H1 (cell line): ENCODE data around the gene URM1. TPM values are rescaled to one million over a fixed set of nuclear protein-coding genes. Genes with fewer than 3 reads are reported as not detected.

Source experiments
- CTCF ChIA-PET: fragments of 300-600 bp; sonication (Branson Sonifier 250); formaldehyde crosslinking; loops from one replicate; lab custom pipeline; 2021; ENCODE audit not compliant: partially characterized antibody; lab: Charles Lee
- POLR2A ChIA-PET: fragments of 300-600 bp; sonication (Branson Sonifier 250); formaldehyde crosslinking; loops from one replicate; lab custom pipeline; 2021; ENCODE audit warnings: inconsistent platforms; ENCODE audit not compliant: partially characterized antibody; lab: Charles Lee
- DNase-seq, 2 experiments: peaks; one replicate each; pipeline versions ENCODE4 v3.0.0 to v3.0.0-alpha.2; 2010 to 2022; ENCODE audit warnings: low spot score in 2 of 2, low read depth in 1 of 2, mixed read lengths in 1 of 2
- FAIRE-seq: peaks from 2 replicates; lab custom pipeline; 2011; peaks lifted over from hg19 to GRCh38; lab: Jason Lieb, UNC
- H2AFZ ChIP-seq: 2 replicates; pipeline ENCODE4 v1.8.1; 2012; ENCODE audit warnings: low read length, inconsistent platforms
- H2AK5ac ChIP-seq: 2 replicates; pipeline ENCODE4 v1.6.1; 2013; ENCODE audit warnings: low read depth, low read length
- H2BK120ac ChIP-seq: replicated peaks from 2 replicates; pipeline ENCODE3; 2013; ENCODE audit warnings: low read depth, low read length, inconsistent platforms
- H2BK12ac ChIP-seq: 2 replicates; pipeline ENCODE4 v1.6.1; 2013; ENCODE audit warnings: low read depth, low read length
- H2BK15ac ChIP-seq: 2 replicates; pipeline ENCODE4 v1.6.1; 2013; ENCODE audit warnings: low read length
- H2BK20ac ChIP-seq: 2 replicates; pipeline ENCODE4 v1.6.1; 2013; ENCODE audit warnings: low read length
- H2BK5ac ChIP-seq: 2 replicates; pipeline ENCODE4 v1.6.1; 2013; ENCODE audit warnings: low read depth, low read length
- H3K14ac ChIP-seq: 2 replicates; pipeline ENCODE4 v1.6.1; 2013; ENCODE audit warnings: inconsistent platforms; ENCODE audit not compliant: insufficient read length
- H3K18ac ChIP-seq: 2 replicates; pipeline ENCODE4 v1.6.1; 2013; ENCODE audit warnings: low read length; ENCODE audit errors: extremely low read depth
- H3K23ac ChIP-seq: 2 replicates; pipeline ENCODE4 v1.6.1; 2013; ENCODE audit warnings: inconsistent platforms; ENCODE audit not compliant: insufficient read length
- H3K23me2 ChIP-seq: 2 replicates; pipeline ENCODE4 v1.6.1; 2013; ENCODE audit warnings: low read depth, low read length
- H3K27ac ChIP-seq: 2 replicates; pipeline ENCODE4 v1.6.1; 2011; ENCODE audit warnings: low read depth, low read length, inconsistent platforms
- H3K27me3 ChIP-seq, 4 experiments: replicated peaks in 1 of 4; 1 replicate in 1 of 4; 2 replicates in 3 of 4; pipeline versions ENCODE4 v1.6.1 to v1.8.1; 2011 to 2013; ENCODE audit warnings: low read length in 3 of 4, mild to moderate bottlenecking in 3 of 4, inconsistent platforms in 2 of 4, mixed read lengths in 2 of 4, moderate library complexity in 1 of 4; ENCODE audit not compliant: control insufficient read depth in 3 of 4, insufficient read depth in 3 of 4; ENCODE audit errors: extremely low read depth in 1 of 4
- H3K36me3 ChIP-seq, 4 experiments: 2 replicates each; pipeline versions ENCODE4 v1.6.1 to v1.8.1; 2011 to 2013; ENCODE audit warnings: mild to moderate bottlenecking in 4 of 4, low read length in 3 of 4, moderate library complexity in 2 of 4, control low read depth in 1 of 4, inconsistent platforms in 1 of 4; ENCODE audit not compliant: insufficient read depth in 4 of 4, control insufficient read depth in 2 of 4
- H3K4ac ChIP-seq: replicated peaks from 2 replicates; pipeline ENCODE3; 2013; ENCODE audit warnings: low read length, low read depth, mixed read lengths, inconsistent platforms; ENCODE audit not compliant: insufficient read length
- H3K4me1 ChIP-seq, 4 experiments: replicated peaks in 1 of 4; 1 replicate in 1 of 4; 2 replicates in 3 of 4; pipeline versions ENCODE4 v1.6.1 to v1.8.1; 2011 to 2013; ENCODE audit warnings: low read length in 3 of 4, inconsistent platforms in 2 of 4, mixed read lengths in 1 of 4; ENCODE audit not compliant: insufficient read depth in 4 of 4, control insufficient read depth in 3 of 4
- H3K4me2 ChIP-seq, 2 experiments: 2 replicates each; pipeline versions ENCODE4 v1.6.1 to v1.8.1; 2011 to 2013; ENCODE audit warnings: low read depth in 2 of 2, low read length in 2 of 2, control low read depth in 1 of 2, inconsistent platforms in 1 of 2, mild to moderate bottlenecking in 1 of 2; ENCODE audit not compliant: insufficient read depth in 1 of 2
- H3K4me3 ChIP-seq, 4 experiments: fragments of 200-600, 300-600 bp in 1 of 4; sonication (generic), shearing (Covaris generic), sonication (Bioruptor Twin) in 1 of 4; 2 replicates each; pipeline versions ENCODE4 v1.5.1 to v1.8.1; 2011 to 2016; ENCODE audit warnings: low read length in 4 of 4, low read depth in 3 of 4, control low read depth in 2 of 4, inconsistent platforms in 2 of 4, mild to moderate bottlenecking in 2 of 4, mixed read lengths in 1 of 4, moderate library complexity in 1 of 4; ENCODE audit not compliant: insufficient read depth in 2 of 4; ENCODE audit errors: extremely low read depth in 1 of 4
- H3K56ac ChIP-seq: replicated peaks from 2 replicates; pipeline ENCODE3; 2013; ENCODE audit warnings: low read depth, mild to moderate bottlenecking, mixed read lengths, low read length, inconsistent platforms; ENCODE audit not compliant: insufficient read length
- H3K79me1 ChIP-seq: 2 replicates; pipeline ENCODE4 v1.6.1; 2013; ENCODE audit warnings: low read depth, low read length, control low read depth
- H3K79me2 ChIP-seq, 2 experiments: 2 replicates each; pipeline versions ENCODE4 v1.6.1 to v1.8.1; 2012 to 2013; ENCODE audit warnings: low read length in 2 of 2, mild to moderate bottlenecking in 2 of 2, inconsistent platforms in 1 of 2; ENCODE audit not compliant: insufficient read depth in 2 of 2, control insufficient read depth in 1 of 2
- H3K9ac ChIP-seq, 4 experiments: replicated peaks in 1 of 4; 1 replicate in 1 of 4; 2 replicates in 3 of 4; pipeline versions ENCODE4 v1.6.1 to v1.8.1; 2011 to 2013; ENCODE audit warnings: low read depth in 3 of 4, low read length in 3 of 4, control low read depth in 2 of 4, mild to moderate bottlenecking in 2 of 4, moderate library complexity in 2 of 4, inconsistent platforms in 1 of 4; ENCODE audit errors: extremely low read depth in 1 of 4
- H3K9me3 ChIP-seq, 2 experiments: 2 replicates each; pipeline versions ENCODE4 v1.6.1 to v1.8.1; 2012 to 2013; ENCODE audit warnings: mild to moderate bottlenecking in 2 of 2, moderate library complexity in 2 of 2, control low read depth in 1 of 2, inconsistent platforms in 1 of 2, low read depth in 1 of 2, low read length in 1 of 2, mixed read lengths in 1 of 2; ENCODE audit not compliant: insufficient read depth in 2 of 2
- H4K20me1 ChIP-seq, 2 experiments: replicated peaks in 1 of 2; 2 replicates each; pipeline versions ENCODE3 to v1.8.1; 2011 to 2013; ENCODE audit warnings: inconsistent platforms in 2 of 2, low read length in 2 of 2, mild to moderate bottlenecking in 1 of 2; ENCODE audit not compliant: insufficient read depth in 2 of 2, control insufficient read depth in 1 of 2
- H4K5ac ChIP-seq: 2 replicates; pipeline ENCODE4 v1.6.1; 2013; ENCODE audit warnings: low read length, low read depth, mixed read lengths, inconsistent platforms; ENCODE audit not compliant: insufficient read length
- H4K8ac ChIP-seq: 2 replicates; pipeline ENCODE4 v1.8.0; 2013; ENCODE audit warnings: mild to moderate bottlenecking, moderate library complexity, low read length, inconsistent platforms; ENCODE audit not compliant: insufficient read depth; ENCODE audit errors: extremely low read depth
- H4K91ac ChIP-seq: replicated peaks from 2 replicates; pipeline ENCODE3; 2013; ENCODE audit warnings: low read length, mixed read lengths, inconsistent platforms; ENCODE audit not compliant: insufficient read length
- ASH2L ChIP-seq: fragments of 200-600, 300-600 bp; sonication (generic); IDR thresholded peaks from one replicate; pipeline ENCODE4 v1.7.1; 2017; ENCODE audit warnings: low read length
- FOSL1 ChIP-seq: IDR thresholded peaks from 2 replicates; pipeline ENCODE4 v1.6.1; 2011; ENCODE audit warnings: mild to moderate bottlenecking, low read depth, low read length, moderate library complexity; ENCODE audit not compliant: insufficient read depth
- KDM5A ChIP-seq: fragments of 200-600 bp; IDR thresholded peaks from 2 replicates; pipeline ENCODE4 v1.7.1; 2012; ENCODE audit warnings: mild to moderate bottlenecking, low read length, inconsistent platforms, mixed read lengths
- RFX5 ChIP-seq: IDR thresholded peaks from 2 replicates; pipeline ENCODE4 v1.6.1; 2011; ENCODE audit warnings: low read depth, low read length, improper control_type of control experiment, borderline replicate concordance
- SIRT6 ChIP-seq: IDR thresholded peaks from one replicate; pipeline ENCODE4 v1.7.1; 2012; ENCODE audit warnings: low read length, inconsistent platforms
- SP1 ChIP-seq: IDR thresholded peaks from 2 replicates; pipeline ENCODE4 v1.6.1; 2011; ENCODE audit warnings: low read depth, low read length
- SP2 ChIP-seq: IDR thresholded peaks from 2 replicates; pipeline ENCODE4 v1.6.1; 2012; ENCODE audit warnings: mild to moderate bottlenecking, low read length, inconsistent platforms
- TAF1 ChIP-seq: IDR thresholded peaks from 2 replicates; pipeline ENCODE4 v1.6.1; 2011; ENCODE audit warnings: mild to moderate bottlenecking, low read depth, low read length
- WGBS, 2 experiments: shearing (Covaris generic) in 1 of 2; methylation state at CpG; one replicate each; pipeline versions ENCODE4 v1.1.6 to v1.1.7; 2013 to 2015; ENCODE audit warnings: low lambda C conversion rate in 2 of 2, mixed read lengths in 2 of 2, inconsistent platforms in 1 of 2, low coverage in 1 of 2, missing lambda C conversion rate in 1 of 2; ENCODE audit not compliant: insufficient replicate concordance in 2 of 2, insufficient coverage in 1 of 2, insufficient read length in 1 of 2; ENCODE audit errors: extremely low coverage in 1 of 2, missing lambda C conversion rate in 1 of 2; 5-methylcytosine and 5-hydroxymethylcytosine counted together
- polyA plus RNA-seq, 7 experiments: library from polyadenylated mRNA; depleted of rRNA in 3 of 7; stranded (reverse) in 5 of 7; unstranded in 2 of 7; fragments of >200 nt in 5 of 7; fragments of 200-250 nt in 2 of 7; gene quantifications; 1 replicate in 5 of 7; 2 replicates in 1 of 7; 4 replicates in 1 of 7; pipeline versions ENCODE4 v1.2.1 to v1.2.3, GENCODE V29; 2011 to 2013; ENCODE audit warnings: missing spikeins in 2 of 7, mixed read lengths in 2 of 7
- total RNA-seq: library from RNA; stranded (reverse); fragmentation: NEBNext Ultra II Directional; extraction: Animal tissue kit (Norgen Biotek cat#: 25700); gene quantifications from 2 replicates; pipeline ENCODE4 v1.2.1, GENCODE V29; 2021

The URM1 gene
- total and polyA plus RNA-seq, 2 of the 8 experiments (the other 6 are each of a cell fraction or from before 2014, with no cell fraction given) = 58.3 to 62.3 TPM

GRCh38 chr9:128358861-128359260 lies 12.3 kb upstream of the URM1 start:
- H2BK120ac ChIP-seq = no peak overlapping the region
- WGBS, 2 experiments = 90% methylated on average over 4 of the region's 4 CpGs; no CpG with 5 or more reads in 1 of the 2 experiments
- no peaks in the 10 kb centered on the region for H3K23me2 ChIP-seq
- no peaks in the 10 kb centered on the region for H3K9me3 ChIP-seq
- H4K20me1 ChIP-seq = peaks cover 4 to 9% of the 10 kb centered on the region in 2 experiments
- no peak overlapping the region for H2AK5ac ChIP-seq
- no peak overlapping the region for H3K23ac ChIP-seq
- H3K79me1 ChIP-seq = no peaks in the 10 kb centered on the region
- DNase-seq (no peak), FAIRE-seq (no peak)
- no peak overlapping the region for H4K5ac ChIP-seq
- no peak overlapping the region for H3K4ac ChIP-seq
- no peak overlapping the region for H3K14ac ChIP-seq
- no peak overlapping the region for H3K4me3 ChIP-seq
- no peak overlapping the region for H2BK5ac ChIP-seq
- H2AFZ ChIP-seq = no peak overlapping the region
- H3K56ac ChIP-seq = no peak overlapping the region
- POLR2A ChIA-PET = interaction anchor here (1.0 to 1.8 kb wide), 2 partner anchors 15 to 17 kb away, joined by 3 to 4 read pairs; no protein-coding TSS in a partner anchor
- no peak overlapping the region for H2BK15ac ChIP-seq
- no peak overlapping the region for H2BK12ac ChIP-seq
- H3K9ac ChIP-seq = no peak overlapping the region
- peaks cover 9 to 27% (median 19%) of the 10 kb centered on the region in 4 experiments for H3K27me3 ChIP-seq
- no peaks in the 10 kb centered on the region for H3K79me2 ChIP-seq
- H3K4me1 ChIP-seq = peaks cover 0 to 8% (median 6%) of the 10 kb centered on the region in 4 experiments; a peak in 6 of 7 replicates
- H3K27ac ChIP-seq = no peak overlapping the region
- H3K36me3 ChIP-seq = peaks cover 0 to 4% (median 0%) of the 10 kb centered on the region in 4 experiments; a peak in 3 of 8 replicates
- no peak overlapping the region for H2BK20ac ChIP-seq
- CTCF ChIA-PET = interaction anchor here (2.8 to 25.1 kb wide), 4 partner anchors 14 to 60 kb away, joined by 9 to 544 read pairs (median 225); no protein-coding TSS in a partner anchor
- no peak overlapping the region for H4K91ac ChIP-seq
- no peak overlapping the region for H4K8ac ChIP-seq
- no peak for TF ChIP-seq FOSL1
- TF ChIP-seq SP1 = no peak
- no peak for TF ChIP-seq RFX5
- TF ChIP-seq ASH2L = no peak
- TF ChIP-seq SIRT6 = no peak
- TF ChIP-seq KDM5A = no peak
- no peak for TF ChIP-seq SP2
- no peak for TF ChIP-seq TAF1
- no peak overlapping the region for H3K18ac ChIP-seq
- H3K4me2 ChIP-seq = no peak overlapping the region
